Measurements from ENCODE around the gene PEX11G.

DNA sequence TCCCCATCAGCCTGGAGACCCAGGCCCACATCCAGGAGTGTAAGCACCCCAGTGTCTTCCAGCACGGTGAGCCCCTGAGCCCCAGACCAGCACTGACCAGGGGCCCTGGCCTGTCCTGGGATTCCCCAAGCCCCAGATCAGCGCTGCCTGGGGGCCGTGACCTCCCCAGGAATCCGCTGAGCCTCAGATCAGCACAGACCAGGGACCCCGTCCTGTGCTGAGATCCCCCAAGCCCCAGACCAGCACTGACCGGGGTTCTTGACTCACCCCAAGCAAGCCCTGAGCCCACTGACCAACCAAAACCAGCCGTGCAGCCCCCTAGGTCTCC is 39.3 kb upstream of the PEX11G start:
- no peak for TF ChIP-seq GATA2 (IDR thresholded peaks at IDR 0.05; ENCODE audit: low read depth, low read length)
- TF ChIP-seq GATA3 (IDR thresholded peaks at IDR 0.05; ENCODE audit: low read depth, low read length), result no peak

All from SH-SY5Y (cell line).